Erythroblast (primary cell): ENCODE measurements around the gene HINFP.

Experiments used
- GATA1 ChIP-seq: IDR thresholded peaks from 2 replicates; pipeline ENCODE4 v1.6.1; 2011; ENCODE audit warnings: low read depth, mild to moderate bottlenecking, control low read depth, low read length, moderate library complexity
- POLR2A ChIP-seq: IDR thresholded peaks from 2 replicates; pipeline ENCODE4 v1.6.1; 2011; ENCODE audit warnings: mild to moderate bottlenecking, low read length

- peak; percentile 100 for TF ChIP-seq POLR2A
- TF ChIP-seq GATA1: peak; percentile 94
Measured at GRCh38 chr11:119087747-119088241, 33.6 kb upstream of the HINFP start.
